Transverse colon (tissue), 4 donors: Measurements from ENCODE around the gene SH3TC2.

Source experiments
- CTCF ChIP-seq, 5 experiments: fragments of 200-600 bp in 3 of 5; fragments of 450-650 bp in 2 of 5; sonication (generic) in 3 of 5; IDR thresholded peaks; 1 replicate in 2 of 5; 2 replicates in 3 of 5; pipeline ENCODE4 v1.5.1; 2016 to 2017; ENCODE audit warnings: antibody characterized with exemption in 5 of 5, inconsistent platforms in 3 of 5, mild to moderate bottlenecking in 2 of 5, moderate library complexity in 1 of 5
- EP300 ChIP-seq: sonication (generic); formaldehyde crosslinking; IDR thresholded peaks from one replicate; pipeline ENCODE4 v1.6.1; 2017; ENCODE audit warnings: antibody characterized with exemption, low read depth
- POLR2A ChIP-seq: fragments of 450-650 bp; IDR thresholded peaks from one replicate; pipeline ENCODE4 v1.6.1; 2016; ENCODE audit warnings: antibody characterized with exemption, mild to moderate bottlenecking, moderate library complexity
- POLR2AphosphoS5 ChIP-seq, 3 donors: sonication (generic); formaldehyde crosslinking; IDR thresholded peaks; one replicate each; pipeline ENCODE4 v1.6.1; 2016; ENCODE audit warnings: antibody characterized with exemption in 3 of 3

GRCh38 chr5:148966938-148967337 lies 95.9 kb downstream of the SH3TC2 start:
- no peak for TF ChIP-seq CTCF (IDR thresholded peaks at IDR 0.05)
- no peak for TF ChIP-seq POLR2AphosphoS5 (IDR thresholded peaks at IDR 0.05)
- no peak for TF ChIP-seq EP300
- TF ChIP-seq POLR2A = no peak
